CD4-positive, CD25-positive, alpha-beta regulatory T cell (primary cell): ENCODE measurements around the gene PCDHGB1. TPM values are rescaled to one million over a fixed set of nuclear protein-coding genes. Genes with fewer than 3 reads are reported as not detected.

Experiments
- ATAC-seq, 2 donors: fragments of 150-1000 bp; cut with Tn5 transposase; one replicate each; pipeline ENCODE4 v1.10.0; 2021; ENCODE audit warnings: low read depth in 2 of 2, moderate number of reproducible peaks in 2 of 2, moderate library complexity in 1 of 2
- DNase-seq, 3 donors: peaks; one replicate each; pipeline versions ENCODE4 v3.0.0 to v3.0.0-alpha.2; 2012 to 2022; ENCODE audit warnings: mixed read lengths in 1 of 3
- H3K27ac ChIP-seq: one replicate; pipeline ENCODE4 v1.7.0; 2013; ENCODE audit warnings: mild to moderate bottlenecking, low read length; ENCODE audit not compliant: insufficient read depth, poor library complexity, severe bottlenecking
- H3K27me3 ChIP-seq: one replicate; pipeline ENCODE4 v1.7.0; 2013; ENCODE audit warnings: low read length; ENCODE audit not compliant: control insufficient read depth, insufficient read depth
- H3K36me3 ChIP-seq: one replicate; pipeline ENCODE4 v1.7.0; 2013; ENCODE audit warnings: mild to moderate bottlenecking, low read length, moderate library complexity; ENCODE audit not compliant: control insufficient read depth, insufficient read depth
- H3K4me1 ChIP-seq: 2 replicates; pipeline ENCODE4 v1.7.0; 2013; ENCODE audit warnings: mild to moderate bottlenecking, low read length; ENCODE audit not compliant: insufficient read depth, control insufficient read depth, poor library complexity, severe bottlenecking
- H3K4me3 ChIP-seq: one replicate; pipeline ENCODE4 v1.7.0; 2013; ENCODE audit warnings: low read depth, mild to moderate bottlenecking, low read length, moderate library complexity
- H3K9me3 ChIP-seq, 2 experiments: 1 replicate in 1 of 2; 2 replicates in 1 of 2; pipeline ENCODE4 v1.7.0; 2013; ENCODE audit warnings: low read length in 2 of 2, mild to moderate bottlenecking in 1 of 2, moderate library complexity in 1 of 2; ENCODE audit not compliant: control insufficient read depth in 2 of 2
- H3K27ac Mint-ChIP-seq, 3 donors: one replicate each; pipeline ENCODE4 v1.8.0; 2020 to 2022; ENCODE audit warnings: mild to moderate bottlenecking in 3 of 3, mixed read lengths in 3 of 3, moderate library complexity in 2 of 3
- H3K27me3 Mint-ChIP-seq: one replicate; pipeline ENCODE4 v1.8.0; 2022; ENCODE audit warnings: mild to moderate bottlenecking, mixed read lengths
- H3K36me3 Mint-ChIP-seq: one replicate; pipeline ENCODE4 v1.8.0; 2020; ENCODE audit warnings: mixed read lengths
- H3K4me1 Mint-ChIP-seq, 4 donors: one replicate each; pipeline ENCODE4 v1.8.0; 2020 to 2022; ENCODE audit warnings: mixed read lengths in 4 of 4, mild to moderate bottlenecking in 1 of 4
- H3K4me3 Mint-ChIP-seq, 4 donors: one replicate each; pipeline ENCODE4 v1.8.0; 2020 to 2022; ENCODE audit warnings: mild to moderate bottlenecking in 4 of 4, mixed read lengths in 4 of 4, moderate library complexity in 3 of 4
- H3K9me3 Mint-ChIP-seq, 7 donors: one replicate each; pipeline ENCODE4 v1.8.0; 2020 to 2022; ENCODE audit warnings: mixed read lengths in 7 of 7, mild to moderate bottlenecking in 3 of 7, moderate library complexity in 2 of 7
- polyA plus RNA-seq, 4 donors: library from polyadenylated mRNA; unstranded; fragments of 300-500 nt; fragmentation: Illumina TruSeq; gene quantifications; one replicate each; pipeline ENCODE4 v1.2.3, GENCODE V29; 2021
- total RNA-seq: library from RNA; stranded (reverse); gene quantifications from one replicate; pipeline ENCODE4 v1.2.3, GENCODE V29; 2022

PCDHGB1 gene
- total and polyA plus RNA-seq, 5 donors from 2014 or later = not detected

DNA sequence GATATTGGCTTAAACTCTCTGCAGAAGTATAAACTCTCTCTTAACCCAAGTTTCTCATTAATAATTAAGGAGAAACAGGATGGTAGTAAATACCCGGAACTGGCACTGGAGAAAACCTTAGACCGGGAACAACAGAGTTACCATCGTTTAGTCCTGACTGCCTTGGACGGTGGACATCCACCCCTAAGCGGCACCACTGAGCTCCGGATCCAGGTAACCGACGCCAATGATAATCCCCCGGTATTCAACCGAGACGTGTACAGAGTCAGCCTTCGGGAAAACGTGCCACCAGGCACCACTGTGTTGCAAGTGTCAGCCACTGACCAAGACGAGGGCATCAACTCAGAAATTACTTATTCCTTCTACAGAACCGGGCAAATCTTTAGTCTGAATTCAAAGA is 48.7 kb downstream of the PCDHGB1 start:
- Mint-ChIP-seq H3K27ac (no peak overlapping the region), H3K36me3 (peaks cover 3% of the 10 kb centered on the region), H3K4me3 (peak overlapping the region in 1 of 4 donors; percentile 29), H3K9me3 (peaks cover 0 to 39% (median 10%) of the 10 kb centered on the region in 7 donors), H3K4me1 (peaks cover 0 to 6% (median 0%) of the 10 kb centered on the region in 4 donors), H3K27me3 (peaks cover 46% of the 10 kb centered on the region)
- no peak overlapping the region for H3K4me3 ChIP-seq
- H3K36me3 ChIP-seq = no peaks in the 10 kb centered on the region
- H3K4me1 ChIP-seq = no peaks in the 10 kb centered on the region
- H3K27ac ChIP-seq = no peak overlapping the region
- DNase-seq (no peak), ATAC-seq (no peak)
- peaks cover 25% of the 10 kb centered on the region for H3K27me3 ChIP-seq
- H3K9me3 ChIP-seq = peaks cover 19 to 29% of the 10 kb centered on the region in 2 experiments

DNA sequence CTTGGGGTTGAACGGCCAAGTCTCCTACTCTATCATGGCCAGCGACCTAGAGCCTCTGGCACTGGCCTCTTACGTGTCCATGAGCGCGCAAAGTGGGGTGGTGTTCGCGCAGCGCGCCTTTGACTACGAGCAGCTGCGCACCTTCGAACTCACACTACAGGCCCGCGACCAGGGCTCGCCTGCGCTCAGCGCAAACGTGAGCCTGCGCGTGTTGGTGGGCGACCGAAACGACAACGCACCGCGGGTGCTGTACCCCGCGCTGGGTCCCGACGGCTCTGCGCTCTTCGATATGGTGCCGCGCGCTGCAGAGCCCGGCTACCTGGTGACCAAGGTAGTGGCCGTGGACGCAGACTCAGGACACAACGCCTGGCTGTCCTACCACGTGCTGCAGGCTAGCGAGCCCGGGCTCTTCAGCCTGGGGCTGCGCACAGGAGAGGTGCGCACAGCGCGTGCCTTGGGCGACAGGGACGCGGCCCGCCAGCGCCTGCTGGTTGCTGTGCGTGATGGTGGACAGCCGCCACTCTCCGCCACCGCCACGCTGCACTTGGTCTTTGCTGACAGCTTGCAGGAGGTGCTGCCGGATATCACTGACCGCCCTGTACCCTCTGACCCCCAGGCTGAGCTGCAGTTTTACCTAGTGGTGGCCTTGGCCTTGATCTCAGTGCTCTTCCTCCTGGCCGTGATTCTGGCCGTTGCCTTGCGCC is 49.8 kb downstream of the PCDHGB1 start:
- no peak overlapping the region for H3K27ac Mint-ChIP-seq
- H3K4me3 Mint-ChIP-seq = no peak overlapping the region
- peaks cover 0 to 6% (median 0%) of the 10 kb centered on the region in 4 donors for H3K4me1 Mint-ChIP-seq
- peaks cover 21% of the 10 kb centered on the region for H3K27me3 ChIP-seq
- H3K36me3 Mint-ChIP-seq = peaks cover 3% of the 10 kb centered on the region
- ATAC-seq (no peak), DNase-seq (no peak)
- H3K9me3 ChIP-seq = peaks cover 20 to 29% of the 10 kb centered on the region in 2 experiments
- H3K4me1 ChIP-seq = no peaks in the 10 kb centered on the region
- no peaks in the 10 kb centered on the region for H3K36me3 ChIP-seq
- no peak overlapping the region for H3K4me3 ChIP-seq
- H3K27me3 Mint-ChIP-seq = peaks cover 51% of the 10 kb centered on the region
- peaks cover 0 to 38% (median 10%) of the 10 kb centered on the region in 7 donors for H3K9me3 Mint-ChIP-seq
- H3K27ac ChIP-seq = no peak overlapping the region

Other genes starting within 250 kb of the PCDHGB1 start
Only the 30 nearest of the 37 such genes appear.
- gene PCDHB9, start 162.9 kb upstream of the PCDHGB1 start, total RNA-seq = 0.07 TPM
- not detected for gene PCDHB9, start 162.9 kb upstream of the PCDHGB1 start, polyA plus RNA-seq
- not detected for gene PCDHB10, start 157.7 kb upstream of the PCDHGB1 start, total RNA-seq
- gene PCDHB10, start 157.7 kb upstream of the PCDHGB1 start, polyA plus RNA-seq = not detected
- gene PCDHB11, start 150.5 kb upstream of the PCDHGB1 start, total RNA-seq = not detected
- not detected for gene PCDHB11, start 150.5 kb upstream of the PCDHGB1 start, polyA plus RNA-seq
- not detected for gene PCDHB12, start 141.4 kb upstream of the PCDHGB1 start, total RNA-seq
- gene PCDHB12, start 141.4 kb upstream of the PCDHGB1 start, polyA plus RNA-seq = not detected
- not detected for gene PCDHB13, start 136.2 kb upstream of the PCDHGB1 start, total RNA-seq
- under 1 TPM in 1 of 4 donors, not detected in 3; 0.05 TPM for gene PCDHB13, start 136.2 kb upstream of the PCDHGB1 start, polyA plus RNA-seq
- gene PCDHB14, start 126.8 kb upstream of the PCDHGB1 start, total RNA-seq = not detected
- gene PCDHB14, start 126.8 kb upstream of the PCDHGB1 start, polyA plus RNA-seq = not detected
- gene PCDHB15, start 104.7 kb upstream of the PCDHGB1 start, total RNA-seq = not detected
- gene PCDHB15, start 104.7 kb upstream of the PCDHGB1 start, polyA plus RNA-seq = not detected
- 0.74 TPM for gene SLC25A2, start 46.0 kb upstream of the PCDHGB1 start, total RNA-seq
- under 1 TPM in 1 of 4 donors, not detected in 3; 0.12 TPM for gene SLC25A2, start 46.0 kb upstream of the PCDHGB1 start, polyA plus RNA-seq
- gene TAF7, start 29.3 kb upstream of the PCDHGB1 start, total RNA-seq = 76.6 TPM
- gene TAF7, start 29.3 kb upstream of the PCDHGB1 start, polyA plus RNA-seq = 100 to 1,000 TPM; 172 to 235 (median 200) TPM
- 0.10 TPM for gene PCDHGA1, start 19.6 kb upstream of the PCDHGB1 start, total RNA-seq
- under 1 TPM in 1 of 4 donors, not detected in 3; 0.06 TPM for gene PCDHGA1, start 19.6 kb upstream of the PCDHGB1 start, polyA plus RNA-seq
- not detected for gene PCDHGA2, start 11.3 kb upstream of the PCDHGB1 start, total RNA-seq
- gene PCDHGA2, start 11.3 kb upstream of the PCDHGB1 start, polyA plus RNA-seq = not detected
- not detected for gene PCDHGA3, start 6.3 kb upstream of the PCDHGB1 start, total RNA-seq
- gene PCDHGA3, start 6.3 kb upstream of the PCDHGB1 start, polyA plus RNA-seq = not detected
- gene PCDHGA4, start 4.9 kb downstream of the PCDHGB1 start, total RNA-seq = not detected
- not detected for gene PCDHGA4, start 4.9 kb downstream of the PCDHGB1 start, polyA plus RNA-seq
- 0.20 TPM for gene PCDHGB2, start 9.9 kb downstream of the PCDHGB1 start, total RNA-seq
- under 1 TPM in 1 of 4 donors, not detected in 3; 0.54 TPM for gene PCDHGB2, start 9.9 kb downstream of the PCDHGB1 start, polyA plus RNA-seq
- gene PCDHGA5, start 14.1 kb downstream of the PCDHGB1 start, total RNA-seq = not detected
- under 1 TPM in 1 of 4 donors, not detected in 3; 0.08 TPM for gene PCDHGA5, start 14.1 kb downstream of the PCDHGB1 start, polyA plus RNA-seq
- gene PCDHGB3, start 20.1 kb downstream of the PCDHGB1 start, total RNA-seq = 0.20 TPM
- not detected for gene PCDHGB3, start 20.1 kb downstream of the PCDHGB1 start, polyA plus RNA-seq
- not detected for gene PCDHGA6, start 23.8 kb downstream of the PCDHGB1 start, total RNA-seq
- gene PCDHGA6, start 23.8 kb downstream of the PCDHGB1 start, polyA plus RNA-seq = not detected
- gene PCDHGA7, start 32.6 kb downstream of the PCDHGB1 start, total RNA-seq = not detected
- under 1 TPM in 1 of 4 donors, not detected in 3; 0.09 TPM for gene PCDHGA7, start 32.6 kb downstream of the PCDHGB1 start, polyA plus RNA-seq
- not detected for gene PCDHGB4, start 37.6 kb downstream of the PCDHGB1 start, total RNA-seq
- under 1 TPM in 1 of 4 donors, not detected in 3; 0.22 TPM for gene PCDHGB4, start 37.6 kb downstream of the PCDHGB1 start, polyA plus RNA-seq
- gene PCDHGA8, start 42.5 kb downstream of the PCDHGB1 start, total RNA-seq = not detected
- under 1 TPM in 1 of 4 donors, not detected in 3; 0.10 TPM for gene PCDHGA8, start 42.5 kb downstream of the PCDHGB1 start, polyA plus RNA-seq
- gene PCDHGB5, start 47.8 kb downstream of the PCDHGB1 start, total RNA-seq = not detected
- under 1 TPM in 2 of 4 donors, not detected in 2; 0.17 to 0.27 TPM for gene PCDHGB5, start 47.8 kb downstream of the PCDHGB1 start, polyA plus RNA-seq
- gene PCDHGA9, start 52.7 kb downstream of the PCDHGB1 start, total RNA-seq = not detected
- not detected for gene PCDHGA9, start 52.7 kb downstream of the PCDHGB1 start, polyA plus RNA-seq
- not detected for gene PCDHGB6, start 57.9 kb downstream of the PCDHGB1 start, total RNA-seq
- not detected for gene PCDHGB6, start 57.9 kb downstream of the PCDHGB1 start, polyA plus RNA-seq
- not detected for gene PCDHGA10, start 62.9 kb downstream of the PCDHGB1 start, total RNA-seq
- not detected for gene PCDHGA10, start 62.9 kb downstream of the PCDHGB1 start, polyA plus RNA-seq
- not detected for gene PCDHGB7, start 67.6 kb downstream of the PCDHGB1 start, total RNA-seq
- not detected for gene PCDHGB7, start 67.6 kb downstream of the PCDHGB1 start, polyA plus RNA-seq
- not detected for gene PCDHGA11, start 71.0 kb downstream of the PCDHGB1 start, total RNA-seq
- not detected for gene PCDHGA11, start 71.0 kb downstream of the PCDHGB1 start, polyA plus RNA-seq
- gene PCDHGA12, start 80.4 kb downstream of the PCDHGB1 start, total RNA-seq = not detected
- not detected for gene PCDHGA12, start 80.4 kb downstream of the PCDHGB1 start, polyA plus RNA-seq
- gene PCDHGC3, start 125.9 kb downstream of the PCDHGB1 start, total RNA-seq = 0.35 TPM
- gene PCDHGC3, start 125.9 kb downstream of the PCDHGB1 start, polyA plus RNA-seq = under 1 TPM in 1 of 4 donors, not detected in 3; 0.09 TPM
- not detected for gene PCDHGC4, start 134.9 kb downstream of the PCDHGB1 start, total RNA-seq
- not detected for gene PCDHGC4, start 134.9 kb downstream of the PCDHGB1 start, polyA plus RNA-seq
- gene PCDHGC5, start 139.0 kb downstream of the PCDHGB1 start, total RNA-seq = not detected
- gene PCDHGC5, start 139.0 kb downstream of the PCDHGB1 start, polyA plus RNA-seq = not detected